Activated CD4-positive, alpha-beta memory T cell treated with anti-CD3 and anti-CD28 coated beads, Interleukin-2, amount 10 ng/mL, durations not matched to agents 7 days and 5 days (primary cell): ENCODE results near the gene GAS2L2. TPM values are rescaled to one million over a fixed set of nuclear protein-coding genes. Genes with fewer than 3 reads are reported as not detected.

Experiments used
- CTCF ChIA-PET: fragments of 350-600 bp; sonication (Branson Sonifier 250); formaldehyde crosslinking; loops from one replicate; lab custom pipeline; 2021; ENCODE audit warnings: antibody characterized with exemption, inconsistent platforms; lab: Charles Lee
- POLR2A ChIA-PET: fragments of 350-600 bp; sonication (Branson Sonifier 250); formaldehyde crosslinking; loops from one replicate; lab custom pipeline; 2021; ENCODE audit warnings: antibody characterized with exemption; lab: Charles Lee
- DNase-seq: peaks from one replicate; pipeline ENCODE4 v3.0.0-alpha.2; 2020
- H3K27ac Mint-ChIP-seq: one replicate; pipeline ENCODE4 v1.8.0; 2021; ENCODE audit warnings: mild to moderate bottlenecking, mixed read lengths
- H3K27me3 Mint-ChIP-seq: one replicate; pipeline ENCODE4 v1.8.0; 2021; ENCODE audit warnings: mixed read lengths
- H3K36me3 Mint-ChIP-seq: one replicate; pipeline ENCODE4 v1.8.0; 2021; ENCODE audit warnings: low read depth, mixed read lengths
- H3K4me1 Mint-ChIP-seq: one replicate; pipeline ENCODE4 v1.8.0; 2021; ENCODE audit warnings: mixed read lengths
- H3K4me3 Mint-ChIP-seq: one replicate; pipeline ENCODE4 v1.8.0; 2021; ENCODE audit warnings: mild to moderate bottlenecking, mixed read lengths
- H3K9me3 Mint-ChIP-seq: one replicate; pipeline ENCODE4 v1.8.0; 2021; ENCODE audit warnings: mixed read lengths
- total RNA-seq, 2 experiments: library from RNA; stranded (reverse); gene quantifications; one replicate each; pipeline ENCODE4 v1.2.3, GENCODE V29; 2021

GAS2L2 gene
- total RNA-seq, result not detected

DNA sequence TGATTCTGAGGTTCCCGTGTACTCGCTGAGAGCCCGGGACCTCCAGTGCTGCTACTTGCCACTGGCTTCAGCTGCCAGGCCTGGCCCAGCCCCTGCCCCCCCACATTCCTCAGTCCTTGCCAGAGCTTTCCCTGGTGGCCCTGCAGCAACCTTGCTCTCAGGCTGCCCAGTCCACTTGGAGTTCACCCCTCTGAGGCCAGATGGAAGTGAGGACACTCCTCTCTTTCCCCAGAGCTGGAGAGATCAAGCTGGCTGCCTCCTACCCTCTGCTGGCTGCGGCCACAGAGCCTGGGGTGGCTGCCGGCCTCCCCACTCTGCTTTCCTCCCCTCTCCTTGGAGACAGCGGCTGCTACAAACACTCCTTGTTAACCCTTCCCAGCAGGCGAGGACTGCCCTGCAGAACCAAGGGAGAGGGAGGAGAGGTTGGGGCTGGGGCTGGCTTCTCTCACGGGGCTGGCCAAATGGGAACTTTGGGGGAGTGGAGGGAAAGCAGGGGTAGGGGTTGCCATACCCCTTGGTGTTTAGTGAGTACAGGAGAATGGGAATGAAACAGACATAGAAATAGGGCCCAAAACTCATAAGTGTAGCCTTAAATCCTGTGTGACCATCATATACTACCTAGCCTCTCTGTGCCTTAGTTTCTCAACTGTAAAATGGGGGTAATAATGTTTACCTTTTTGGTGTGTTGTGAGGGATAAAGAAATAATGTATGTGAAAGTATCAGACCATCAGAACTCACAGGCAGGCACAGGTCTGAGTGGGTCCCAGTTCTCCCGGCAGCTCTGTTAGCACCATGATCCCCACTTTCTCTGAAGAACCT, at the start of gene GAS2L2:
Gene GAS2L2, minus strand, starts transcription at position 295 of the 820 bp plus-strand sequence. CDS start 389 bp downstream, outside the sequence.
- H3K4me3 Mint-ChIP-seq, result no peak within 1 kb of the TSS
- POLR2A ChIA-PET, result interaction anchor here (0.9 kb wide), 1 partner anchor 58 kb away, joined by 3 read pairs; no protein-coding TSS in a partner anchor
- CTCF ChIA-PET, result interaction anchor here (4.4 kb wide), 1 partner anchor 11 kb away, joined by 18 read pairs; no protein-coding TSS in a partner anchor
- DNase-seq, result no peak
- no peak within 1 kb of the TSS for H3K27ac Mint-ChIP-seq
- H3K9me3 Mint-ChIP-seq, result no peaks in the 10 kb centered on the region
- H3K27me3 Mint-ChIP-seq, result peaks cover 40% of the 10 kb centered on the region
- H3K36me3 Mint-ChIP-seq, result no peaks in the 10 kb centered on the region
- H3K4me1 Mint-ChIP-seq, result peaks cover 10% of the 10 kb centered on the region

DNA sequence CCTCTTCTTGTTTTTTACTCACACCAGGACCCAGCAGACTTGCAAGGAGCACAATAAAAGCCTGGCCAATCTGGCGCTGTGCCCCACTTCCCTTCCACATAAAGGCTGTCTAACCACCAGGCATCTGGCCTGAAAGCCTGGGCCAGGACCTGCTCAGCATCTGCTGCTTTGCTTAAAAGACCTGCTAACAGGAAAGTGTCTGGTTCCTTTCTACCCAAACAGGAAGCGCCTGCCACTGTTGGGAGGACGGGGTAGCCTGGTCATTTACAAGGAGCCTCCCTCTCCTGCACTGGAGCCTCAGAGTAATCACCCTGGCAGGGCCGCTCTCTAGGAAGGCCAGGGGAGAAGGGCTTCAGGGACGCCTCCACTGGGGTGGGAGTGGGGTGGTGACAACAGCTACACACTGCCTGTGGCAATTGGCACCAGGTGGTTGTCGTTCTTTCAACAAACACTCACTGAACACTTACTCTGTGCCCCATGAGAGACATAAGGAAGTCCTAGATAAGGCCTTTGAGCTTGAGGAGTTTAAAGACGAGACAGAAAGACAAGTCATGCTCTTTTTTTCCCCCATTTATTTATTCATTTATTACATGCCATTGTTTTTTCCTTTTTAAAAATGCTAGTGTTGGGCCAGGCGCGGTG, 48.7 kb upstream of the GAS2L2 start:
- Mint-ChIP-seq H3K4me3 (no peak overlapping the region), H3K36me3 (no peaks in the 10 kb centered on the region), H3K27me3 (peaks cover 32% of the 10 kb centered on the region), H3K27ac (no peak overlapping the region), H3K4me1 (peaks cover 23% of the 10 kb centered on the region), H3K9me3 (no peaks in the 10 kb centered on the region)
- CTCF ChIA-PET, result interaction anchor here (1.3 to 2.5 kb wide), 2 partner anchors 36 to 38 kb away, joined by 4 to 11 read pairs; no protein-coding TSS in a partner anchor
- POLR2A ChIA-PET, result no interaction called here
- DNase-seq, result no peak

GRCh38 chr17:35799942-35800341, 46.9 kb upstream of the GAS2L2 start:
- no peaks in the 10 kb centered on the region for H3K36me3 Mint-ChIP-seq
- no peak overlapping the region for H3K27ac Mint-ChIP-seq
- no peak for DNase-seq
- peaks cover 44% of the 10 kb centered on the region for H3K27me3 Mint-ChIP-seq
- ChIA-PET POLR2A (interaction anchor here (1.4 kb wide), 1 partner anchor 9 kb away, joined by 5 read pairs; the partner anchor contains the start of gene TAF15), CTCF (interaction anchor here (2.9 to 6.6 kb wide), 2 partner anchors 9 to 36 kb away, joined by 9 to 39 read pairs; partner anchors contain the start of gene TAF15)
- H3K4me1 Mint-ChIP-seq, result peaks cover 28% of the 10 kb centered on the region
- H3K4me3 Mint-ChIP-seq, result no peak overlapping the region
- H3K9me3 Mint-ChIP-seq, result no peaks in the 10 kb centered on the region

DNA sequence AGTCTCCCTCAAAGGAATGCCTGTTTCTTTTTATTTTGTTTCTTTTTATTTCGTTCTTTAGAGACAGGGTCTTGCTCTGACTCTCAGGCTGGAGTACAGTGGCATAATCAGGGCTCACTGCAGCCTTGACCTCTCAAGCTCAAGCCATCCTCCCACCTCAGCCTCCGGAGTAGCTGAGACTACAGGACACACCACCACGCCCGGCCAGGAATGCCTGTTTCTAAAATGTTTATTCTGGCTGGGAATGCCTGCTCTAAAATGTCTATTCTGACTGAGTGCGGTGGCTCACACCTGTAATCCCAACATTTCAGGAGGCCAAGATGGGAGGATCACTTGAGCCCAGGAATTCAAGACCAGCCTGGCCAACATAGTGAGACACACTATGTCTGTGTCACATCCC, 44.9 kb upstream of the GAS2L2 start:
- DNase-seq, result no peak
- H3K4me3 Mint-ChIP-seq, result no peak overlapping the region
- H3K9me3 Mint-ChIP-seq, result no peaks in the 10 kb centered on the region
- no peak overlapping the region for H3K27ac Mint-ChIP-seq
- ChIA-PET CTCF (interaction anchor here (2.9 to 6.6 kb wide), 2 partner anchors 11 to 34 kb away, joined by 9 to 39 read pairs; partner anchors contain the start of gene TAF15), POLR2A (interaction anchor here (6.9 kb wide), 1 partner anchor 11 kb away, joined by 52 read pairs; the partner anchor contains the start of gene TAF15)
- H3K27me3 Mint-ChIP-seq, result peaks cover 63% of the 10 kb centered on the region
- H3K36me3 Mint-ChIP-seq, result no peaks in the 10 kb centered on the region
- H3K4me1 Mint-ChIP-seq, result peaks cover 25% of the 10 kb centered on the region

DNA sequence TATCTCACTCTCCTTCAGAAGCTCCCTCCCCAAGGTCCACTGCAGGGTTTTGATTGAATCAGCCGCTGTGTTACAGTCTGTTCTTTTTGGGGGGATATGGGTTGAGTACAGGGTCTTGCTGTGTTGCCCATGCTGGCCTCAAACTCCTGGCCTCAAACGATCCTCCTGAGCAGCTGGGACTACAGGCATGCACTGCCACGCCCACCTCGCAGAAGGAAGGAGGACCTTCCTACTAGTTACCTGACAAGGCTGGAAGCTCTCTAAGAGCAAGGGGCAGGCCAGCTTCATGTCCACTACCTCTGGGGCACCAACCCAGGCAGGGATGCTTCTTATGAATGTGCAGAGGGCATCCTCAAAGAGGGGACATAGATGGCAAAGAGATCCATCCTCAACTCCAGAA, 44.3 kb upstream of the GAS2L2 start:
- Mint-ChIP-seq H3K27ac (no peak overlapping the region), H3K4me3 (no peak overlapping the region), H3K4me1 (peaks cover 25% of the 10 kb centered on the region), H3K9me3 (no peaks in the 10 kb centered on the region), H3K36me3 (no peaks in the 10 kb centered on the region), H3K27me3 (peaks cover 66% of the 10 kb centered on the region)
- DNase-seq, result no peak
- ChIA-PET POLR2A (interaction anchor here (6.9 kb wide), 1 partner anchor 11 kb away, joined by 52 read pairs; the partner anchor contains the start of gene TAF15), CTCF (interaction anchor here (1.2 to 6.6 kb wide), 5 partner anchors 11 to 50 kb away, joined by 3 to 39 read pairs (median 6); partner anchors contain the start of gene TAF15)

DNA sequence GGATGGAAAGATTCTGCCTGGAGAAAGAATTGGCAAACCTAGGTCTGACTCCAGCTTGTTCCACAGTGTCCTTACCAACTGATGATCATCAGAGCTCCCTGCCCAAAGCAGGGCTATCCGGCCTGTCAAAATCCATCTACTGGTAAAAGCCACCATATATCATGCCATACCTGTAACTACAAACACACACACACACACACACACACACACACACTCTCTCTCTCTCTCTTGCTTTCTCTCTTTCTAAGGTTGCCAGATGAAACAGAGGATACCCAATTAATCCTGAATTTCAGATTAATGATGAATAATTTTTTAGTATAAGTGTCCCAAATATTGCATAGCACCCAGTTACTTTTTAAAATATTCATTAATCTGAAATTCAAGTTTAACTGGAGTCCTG, 43.9 kb upstream of the GAS2L2 start:
- Mint-ChIP-seq H3K27ac (no peak overlapping the region), H3K27me3 (peaks cover 70% of the 10 kb centered on the region)
- CTCF ChIA-PET, result interaction anchor here (1.2 to 6.6 kb wide), 6 partner anchors 8 to 50 kb away, joined by 3 to 39 read pairs (median 6); partner anchors contain the start of gene TAF15

DNA sequence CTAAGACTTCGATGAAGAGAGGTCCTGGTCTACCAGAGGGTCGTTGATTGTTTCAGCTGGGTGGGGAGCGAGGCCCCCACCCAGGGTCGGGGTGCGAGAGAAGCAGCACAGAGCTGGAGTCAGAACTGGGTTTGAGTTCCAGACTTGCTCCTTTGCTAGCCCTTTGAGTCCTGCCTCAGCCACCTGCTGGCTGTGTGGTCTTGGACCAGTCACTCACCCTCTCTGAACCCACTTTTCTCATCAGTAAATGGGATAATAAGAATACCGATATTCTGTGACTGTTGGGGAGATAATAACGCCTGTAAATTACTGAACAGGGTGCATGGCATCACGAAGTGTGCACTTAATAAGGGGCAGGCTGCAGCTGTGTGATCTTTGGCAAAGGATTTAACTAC, 42.8 kb upstream of the GAS2L2 start:
- H3K27ac Mint-ChIP-seq, result no peak overlapping the region
- H3K4me1 Mint-ChIP-seq, result peaks cover 15% of the 10 kb centered on the region
- no peaks in the 10 kb centered on the region for H3K9me3 Mint-ChIP-seq
- CTCF ChIA-PET, result interaction anchor here (0.7 to 6.6 kb wide), 7 partner anchors 9 to 48 kb away, joined by 3 to 39 read pairs (median 6); partner anchors contain the start of gene TAF15
- POLR2A ChIA-PET, result interaction anchor here (1.4 to 6.9 kb wide), 2 partner anchors 13 to 32 kb away, joined by 7 to 52 read pairs; partner anchors contain the start of gene TAF15
- DNase-seq, result no peak
- H3K27me3 Mint-ChIP-seq, result peaks cover 74% of the 10 kb centered on the region
- H3K36me3 Mint-ChIP-seq, result no peaks in the 10 kb centered on the region
- peak overlapping the region; percentile 69 for H3K4me3 Mint-ChIP-seq

More for the DNA sequence above, 43.9 kb upstream of the GAS2L2 start:
- H3K9me3 Mint-ChIP-seq, result no peaks in the 10 kb centered on the region
- no peaks in the 10 kb centered on the region for H3K36me3 Mint-ChIP-seq
- no peak for DNase-seq
- peaks cover 24% of the 10 kb centered on the region for H3K4me1 Mint-ChIP-seq
- POLR2A ChIA-PET, result interaction anchor here (6.9 kb wide), 1 partner anchor 12 kb away, joined by 52 read pairs; the partner anchor contains the start of gene TAF15
- no peak overlapping the region for H3K4me3 Mint-ChIP-seq

DNA sequence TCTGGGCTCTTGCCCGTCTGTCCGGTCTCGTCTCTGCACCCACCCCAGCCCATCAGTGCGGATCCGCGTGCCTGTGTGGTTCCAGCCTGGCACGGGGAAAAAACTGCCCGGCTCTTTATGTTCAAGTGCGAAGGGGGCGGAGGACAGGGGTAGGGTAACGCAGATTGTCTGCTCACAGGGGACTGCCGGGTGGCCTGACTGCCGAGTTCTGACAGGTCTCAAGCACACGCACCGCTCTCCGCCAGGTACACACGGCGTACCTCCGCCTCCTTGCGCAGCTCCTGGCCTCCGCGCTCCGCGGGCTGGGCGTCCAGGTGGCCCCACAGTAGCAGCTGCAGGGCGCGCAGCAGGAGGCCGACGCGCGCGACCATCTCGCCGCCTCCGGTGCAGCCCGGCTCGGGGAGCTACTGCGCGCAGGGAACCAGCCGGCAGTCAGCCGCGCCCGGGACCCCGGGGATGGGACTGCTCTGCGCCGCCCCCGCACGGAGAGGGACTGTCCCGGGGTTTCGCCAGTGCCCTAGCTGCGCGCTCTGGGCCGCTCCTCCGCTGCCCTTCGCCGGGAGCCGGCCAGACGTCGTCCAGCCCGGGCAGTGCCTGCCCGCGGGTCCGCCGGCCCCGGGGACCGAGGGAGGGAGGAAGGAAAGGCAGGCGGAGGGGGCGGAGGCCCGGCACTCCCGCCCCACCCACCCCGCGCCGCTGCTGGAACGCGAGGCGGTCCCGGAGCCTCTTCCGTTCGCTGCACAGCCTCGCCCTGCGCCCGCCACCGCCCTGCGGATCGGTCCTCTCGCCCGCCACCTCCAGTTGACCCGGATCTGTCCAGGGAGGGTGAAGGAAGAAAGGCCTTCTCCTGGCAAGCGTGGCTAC, 42.2 kb upstream of the GAS2L2 start, which contains the start of gene MMP28:
Gene MMP28, minus strand, starts transcription at position 635 of the 864 bp plus-strand sequence. Its CDS starts 264 bp downstream, at position 371.
- no peak within 1 kb of the TSS for H3K27ac Mint-ChIP-seq
- ChIA-PET POLR2A (interaction anchor here (1.4 to 6.9 kb wide), 2 partner anchors 14 to 32 kb away, joined by 7 to 52 read pairs; partner anchors contain the start of gene TAF15), CTCF (interaction anchor here (0.6 to 6.6 kb wide), 5 partner anchors 9 to 688 kb away, joined by 3 to 39 read pairs (median 9); partner anchors contain the start of gene TAF15)
- H3K36me3 Mint-ChIP-seq, result no peaks in the 10 kb centered on the region
- peaks cover 15% of the 10 kb centered on the region for H3K4me1 Mint-ChIP-seq
- H3K27me3 Mint-ChIP-seq, result peaks cover 76% of the 10 kb centered on the region
- peak within 1 kb of the TSS; percentile 69 for H3K4me3 Mint-ChIP-seq
- DNase-seq, result peak; percentile 48
- H3K9me3 Mint-ChIP-seq, result no peaks in the 10 kb centered on the region

- no peak for DNase-seq
- no peaks in the 10 kb centered on the region for H3K9me3 Mint-ChIP-seq
- ChIA-PET CTCF (interaction anchor here (2.4 to 6.6 kb wide), 2 partner anchors 29 kb away, joined by 15 to 39 read pairs; no protein-coding TSS in a partner anchor), POLR2A (interaction anchor here (6.9 kb wide), 1 partner anchor 16 kb away, joined by 52 read pairs; the partner anchor contains the start of gene TAF15)
- peaks cover 15% of the 10 kb centered on the region for H3K4me1 Mint-ChIP-seq
- no peaks in the 10 kb centered on the region for H3K36me3 Mint-ChIP-seq
- no peak overlapping the region for H3K4me3 Mint-ChIP-seq
- H3K27me3 Mint-ChIP-seq, result peaks cover 72% of the 10 kb centered on the region
- no peak overlapping the region for H3K27ac Mint-ChIP-seq
Observed at GRCh38 chr17:35793257-35793656, 40.2 kb upstream of the GAS2L2 start.

GRCh38 chr17:35791681-35792350, 38.8 kb upstream of the GAS2L2 start:
- Mint-ChIP-seq H3K4me3 (no peak overlapping the region), H3K36me3 (no peaks in the 10 kb centered on the region), H3K27ac (no peak overlapping the region), H3K27me3 (peaks cover 65% of the 10 kb centered on the region), H3K4me1 (peaks cover 15% of the 10 kb centered on the region), H3K9me3 (no peaks in the 10 kb centered on the region)
- POLR2A ChIA-PET, result interaction anchor here (6.9 kb wide), 1 partner anchor 17 kb away, joined by 52 read pairs; the partner anchor contains the start of gene TAF15
- CTCF ChIA-PET, result interaction anchor here (2.4 kb wide), 1 partner anchor 28 kb away, joined by 15 read pairs; no protein-coding TSS in a partner anchor
- no peak for DNase-seq

- H3K4me3 Mint-ChIP-seq, result no peak overlapping the region
- H3K36me3 Mint-ChIP-seq, result no peaks in the 10 kb centered on the region
- ChIA-PET CTCF (interaction anchor here (2.4 kb wide), 1 partner anchor 27 kb away, joined by 15 read pairs; no protein-coding TSS in a partner anchor), POLR2A (no interaction called here)
- peaks cover 62% of the 10 kb centered on the region for H3K27me3 Mint-ChIP-seq
- H3K27ac Mint-ChIP-seq, result no peak overlapping the region
- DNase-seq, result no peak
- no peaks in the 10 kb centered on the region for H3K9me3 Mint-ChIP-seq
- H3K4me1 Mint-ChIP-seq, result peaks cover 10% of the 10 kb centered on the region
Observed at GRCh38 chr17:35790841-35791240, 37.8 kb upstream of the GAS2L2 start.
